Keratinocyte (primary cell): Measurements from ENCODE around the gene RALY. TPM values are rescaled to one million over a fixed set of nuclear protein-coding genes. Genes with fewer than 3 reads are reported as not detected.
A peak's percentile ranks its signal among the peaks of the same experiment; 100 is the strongest.

ENCODE experiments used
- DNase-seq: peaks from one replicate; pipeline ENCODE4 v3.0.0-alpha.2; 2011; ENCODE audit warnings: low read depth, missing footprints, low spot score
- FAIRE-seq: peaks from 2 replicates; lab custom pipeline; 2011; peaks lifted over from hg19 to GRCh38; lab: Jason Lieb, UNC
- H2AFZ ChIP-seq: 2 replicates; pipeline ENCODE4 v1.6.0; 2012; ENCODE audit warnings: low read length, control low read depth, inconsistent platforms; ENCODE audit not compliant: control insufficient read depth
- H3K27ac ChIP-seq: 2 replicates; pipeline ENCODE4 v1.5.1; 2011; ENCODE audit warnings: low read length; ENCODE audit not compliant: control insufficient read depth, insufficient read depth
- H3K27me3 ChIP-seq: 3 replicates; pipeline ENCODE4 v1.6.0; 2011; ENCODE audit warnings: low read length; ENCODE audit not compliant: control insufficient read depth, insufficient read depth; ENCODE audit errors: extremely low read depth
- H3K36me3 ChIP-seq, 2 experiments: 2 replicates in 1 of 2; 3 replicates in 1 of 2; pipeline ENCODE4 v1.5.1; 2011; ENCODE audit warnings: low read length in 2 of 2, mild to moderate bottlenecking in 1 of 2; ENCODE audit not compliant: control insufficient read depth in 2 of 2, insufficient read depth in 2 of 2; ENCODE audit errors: extremely low read depth in 1 of 2
- H3K4me1 ChIP-seq: 3 replicates; pipeline ENCODE4 v1.5.1; 2011; ENCODE audit warnings: low read length; ENCODE audit not compliant: control insufficient read depth, insufficient read depth; ENCODE audit errors: extremely low read depth
- H3K4me2 ChIP-seq: 3 replicates; pipeline ENCODE4 v1.6.0; 2011; ENCODE audit warnings: low read depth, low read length; ENCODE audit not compliant: control insufficient read depth, insufficient read depth; ENCODE audit errors: extremely low read depth
- H3K4me3 ChIP-seq, 3 experiments: fragments of 200-600 bp in 1 of 3; sonication (generic) in 1 of 3; 2 replicates in 2 of 3; 3 replicates in 1 of 3; pipeline ENCODE4 v1.5.1; 2011 to 2016; ENCODE audit warnings: low read length in 3 of 3, mild to moderate bottlenecking in 3 of 3, control low read depth in 2 of 3, inconsistent platforms in 1 of 3, low read depth in 1 of 3, mixed read lengths in 1 of 3, mixed run types in 1 of 3, moderate library complexity in 1 of 3; ENCODE audit not compliant: control insufficient read depth in 2 of 3, insufficient read depth in 2 of 3; ENCODE audit errors: extremely low read depth in 1 of 3
- H3K79me2 ChIP-seq: 2 replicates; pipeline ENCODE4 v1.6.0; 2012; ENCODE audit warnings: low read length; ENCODE audit not compliant: control insufficient read depth, insufficient read depth
- H3K9ac ChIP-seq: 3 replicates; pipeline ENCODE4 v1.6.0; 2011; ENCODE audit warnings: low read length; ENCODE audit not compliant: control insufficient read depth, insufficient read depth; ENCODE audit errors: extremely low read depth
- H3K9me1 ChIP-seq: 3 replicates; pipeline ENCODE4 v1.6.0; 2011; ENCODE audit warnings: low read length; ENCODE audit not compliant: control insufficient read depth, insufficient read depth; ENCODE audit errors: extremely low read depth
- H3K9me3 ChIP-seq: 2 replicates; pipeline ENCODE4 v1.5.1; 2012; ENCODE audit warnings: low read depth, low read length; ENCODE audit not compliant: control insufficient read depth
- H4K20me1 ChIP-seq: 3 replicates; pipeline ENCODE4 v1.6.0; 2011; ENCODE audit warnings: low read length; ENCODE audit not compliant: control insufficient read depth, insufficient read depth; ENCODE audit errors: extremely low read depth
- EZH2 ChIP-seq: IDR thresholded peaks from one replicate; pipeline ENCODE4 v1.6.1; 2012; ENCODE audit warnings: inconsistent platforms, mild to moderate bottlenecking, low read length, moderate library complexity
- dilution Hi-C: fragments of 300-500 bp; cut with MboI; formaldehyde crosslinking; loops from one replicate; pipeline ENCODE4 v1.7.0; 2020; ENCODE audit warnings: low sequenced_read_pairs; ENCODE audit not compliant: extremely low pct_ligation_motif_present
- polyA plus RNA-seq, 5 experiments: library from polyadenylated mRNA; depleted of rRNA in 3 of 5; stranded (reverse) in 3 of 5; stranded (forward) in 1 of 5; unstranded in 1 of 5; fragments of >200 nt; gene quantifications; 1 replicate in 1 of 5; 2 replicates in 3 of 5; 3 replicates in 1 of 5; pipeline versions ENCODE4 v1.2.1 to v1.2.3, GENCODE V29; 2011 to 2012; ENCODE audit warnings: missing spikeins in 2 of 5, low read depth in 1 of 5, low replicate concordance in 1 of 5
- TF ChIP-seq, protein P1 (sequence below), 3 experiments: IDR thresholded peaks in 1 of 3; conservative IDR thresholded peaks in 1 of 3; optimal IDR thresholded peaks in 1 of 3; 2 replicates in 2 of 3; 3 replicates in 1 of 3; pipeline versions ENCODE3 to v1.5.1; 2011; ENCODE audit warnings: low read length in 3 of 3, mild to moderate bottlenecking in 3 of 3, moderate library complexity in 2 of 3, control low read depth in 1 of 3, inconsistent platforms in 1 of 3; ENCODE audit not compliant: insufficient read depth in 2 of 3; ENCODE audit errors: extremely low read depth in 1 of 3

The RALY gene
- polyA plus RNA-seq, 1 donor (not counting 4 experiments of a cell fraction or from before 2014, with no cell fraction given): 118 TPM

DNA sequence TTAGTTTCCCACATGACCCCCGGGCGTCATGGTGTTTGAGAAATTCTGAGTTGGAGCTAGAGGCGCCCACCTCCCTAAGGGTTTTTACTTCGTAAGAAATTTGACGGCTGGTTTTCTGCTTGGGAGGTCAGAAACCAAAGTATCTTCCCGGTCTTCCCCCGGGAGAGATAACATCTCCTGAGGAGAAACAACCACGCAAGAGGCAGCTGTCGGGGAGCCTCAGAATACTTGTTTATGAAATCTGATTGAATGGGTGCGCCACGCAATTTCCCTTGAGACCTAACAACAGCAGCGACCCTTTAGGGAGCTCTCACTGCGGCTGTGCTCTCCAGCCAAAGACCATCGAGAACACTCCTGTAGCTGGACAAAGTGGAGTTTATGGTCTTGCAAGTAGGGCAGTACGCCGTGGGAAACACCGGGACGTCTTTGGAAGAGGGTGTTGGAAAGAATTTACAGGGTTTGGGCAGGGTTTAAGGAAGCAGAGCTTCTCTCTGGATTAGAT is 118.9 kb downstream of the RALY start:
- Histone ChIP-seq H3K9ac (peak overlapping the region; percentile 99), H4K20me1 (peaks cover 32% of the 10 kb centered on the region), H3K36me3 (peaks cover 0 to 25% of the 10 kb centered on the region in 2 experiments), H3K79me2 (peaks cover 44% of the 10 kb centered on the region), H3K9me3 (no peaks in the 10 kb centered on the region), H3K4me2 (peak overlapping the region; percentile 95), H3K27me3 (no peaks in the 10 kb centered on the region), H2AFZ (peak overlapping the region; percentile 98), H3K9me1 (peaks cover 4% of the 10 kb centered on the region), H3K4me3 (peak overlapping the region; percentile 90 to 99 (median 98)), H3K27ac (peak overlapping the region; percentile 94), H3K4me1 (peaks cover 24% of the 10 kb centered on the region)
- DNase-seq (no peak), FAIRE-seq (no peak)
- no peak for TF ChIP-seq EZH2
- TF ChIP-seq, protein P1, sequence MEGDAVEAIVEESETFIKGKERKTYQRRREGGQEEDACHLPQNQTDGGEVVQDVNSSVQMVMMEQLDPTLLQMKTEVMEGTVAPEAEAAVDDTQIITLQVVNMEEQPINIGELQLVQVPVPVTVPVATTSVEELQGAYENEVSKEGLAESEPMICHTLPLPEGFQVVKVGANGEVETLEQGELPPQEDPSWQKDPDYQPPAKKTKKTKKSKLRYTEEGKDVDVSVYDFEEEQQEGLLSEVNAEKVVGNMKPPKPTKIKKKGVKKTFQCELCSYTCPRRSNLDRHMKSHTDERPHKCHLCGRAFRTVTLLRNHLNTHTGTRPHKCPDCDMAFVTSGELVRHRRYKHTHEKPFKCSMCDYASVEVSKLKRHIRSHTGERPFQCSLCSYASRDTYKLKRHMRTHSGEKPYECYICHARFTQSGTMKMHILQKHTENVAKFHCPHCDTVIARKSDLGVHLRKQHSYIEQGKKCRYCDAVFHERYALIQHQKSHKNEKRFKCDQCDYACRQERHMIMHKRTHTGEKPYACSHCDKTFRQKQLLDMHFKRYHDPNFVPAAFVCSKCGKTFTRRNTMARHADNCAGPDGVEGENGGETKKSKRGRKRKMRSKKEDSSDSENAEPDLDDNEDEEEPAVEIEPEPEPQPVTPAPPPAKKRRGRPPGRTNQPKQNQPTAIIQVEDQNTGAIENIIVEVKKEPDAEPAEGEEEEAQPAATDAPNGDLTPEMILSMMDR (optimal IDR thresholded peaks at IDR 0.05 in 1 of 3, IDR thresholded peaks at IDR 0.05 in 1 of 3, conservative IDR thresholded peaks at IDR 0.05 in 1 of 3; ENCODE audit: extremely low read depth in 1 of 3, insufficient read depth in 2 of 3, low read length in 3 of 3): no peak
- dilution Hi-C loops: no loop called here

DNA sequence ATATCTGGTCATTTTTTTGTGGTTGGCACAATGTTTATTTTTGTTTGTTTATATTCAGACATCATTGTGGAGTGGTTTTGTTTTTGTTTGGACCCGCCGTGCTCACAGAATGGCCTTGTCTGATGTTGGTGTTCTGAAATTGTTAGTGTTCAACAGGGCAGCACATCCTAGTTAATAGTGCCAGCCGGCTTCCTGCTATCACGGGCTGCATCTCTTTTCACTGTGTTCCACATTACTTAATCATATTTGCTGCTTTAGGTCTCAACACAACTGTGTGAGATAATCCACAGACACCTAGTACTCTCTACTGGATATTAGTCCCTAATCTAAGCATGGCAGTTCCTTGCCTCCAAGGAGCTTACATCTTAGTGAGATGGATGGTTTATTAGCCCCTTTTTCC is 121.1 kb downstream of the RALY start:
- H3K9me1 ChIP-seq: no peaks in the 10 kb centered on the region
- no peaks in the 10 kb centered on the region for H3K27me3 ChIP-seq
- no peak for FAIRE-seq
- H3K4me2 ChIP-seq: no peak overlapping the region
- dilution Hi-C loops: no loop called here
- no peak overlapping the region for H3K27ac ChIP-seq
- no peak overlapping the region for H3K4me3 ChIP-seq
- no peak for TF ChIP-seq EZH2
- TF ChIP-seq, protein P1 (optimal IDR thresholded peaks at IDR 0.05 in 1 of 3, IDR thresholded peaks at IDR 0.05 in 1 of 3, conservative IDR thresholded peaks at IDR 0.05 in 1 of 3; ENCODE audit: extremely low read depth in 1 of 3, insufficient read depth in 2 of 3, low read length in 3 of 3): no peak
- H3K9me3 ChIP-seq: no peaks in the 10 kb centered on the region
- peaks cover 0 to 14% of the 10 kb centered on the region in 2 experiments for H3K36me3 ChIP-seq
- H2AFZ ChIP-seq: no peak overlapping the region
- peaks cover 15% of the 10 kb centered on the region for H4K20me1 ChIP-seq
- DNase-seq: no peak
- H3K9ac ChIP-seq: no peak overlapping the region
- peaks cover 22% of the 10 kb centered on the region for H3K79me2 ChIP-seq
- peaks cover 10% of the 10 kb centered on the region for H3K4me1 ChIP-seq
